GM12878 (cell line): ENCODE results near the gene PRSS33. TPM values are rescaled to one million over a fixed set of nuclear protein-coding genes. Genes with fewer than 3 reads are reported as not detected.

Experiments
- ATAC-seq: fragments of 200-7000 bp; cut with Tn5 transposase; 3 replicates; pipeline ENCODE4 v1.9.1; 2020; ENCODE audit warnings: mild to moderate bottlenecking, moderate library complexity
- BruUV-seq: library from RNA; stranded (reverse); fragments of 400-500 nt; replicated peaks from 2 replicates; lab custom pipeline; 2021; lab: Mats Ljungman, UMichigan
- CTCF ChIA-PET: fragments of 300-600 bp; sonication (Branson Sonifier 250); formaldehyde crosslinking; extraction: SDS; loops from one replicate; lab custom pipeline; 2021; ENCODE audit warnings: inconsistent platforms; lab: Yijun Ruan, JAX
- POLR2A ChIA-PET: fragments of 350-600 bp; formaldehyde crosslinking; extraction: SDS; loops from one replicate; lab custom pipeline; 2021; ENCODE audit warnings: inconsistent platforms; lab: Charles Lee
- RAD21 ChIA-PET: fragments of 300-600 bp; sonication (Branson Sonifier 250); formaldehyde crosslinking; loops from one replicate; lab custom pipeline; 2023; ENCODE audit warnings: antibody characterized with exemption; ENCODE audit not compliant: unreplicated experiment; lab: Charles Lee
- SMC1A ChIA-PET: fragments of 300-600 bp; sonication (Branson Sonifier 250); formaldehyde crosslinking; loops from one replicate; lab custom pipeline; 2023; ENCODE audit not compliant: unreplicated experiment, uncharacterized antibody; lab: Charles Lee
- DNase-seq: peaks from one replicate; pipeline ENCODE4 v3.0.0-alpha.2; 2011; ENCODE audit warnings: low read depth, low spot score
- FAIRE-seq: peaks from 3 replicates; lab custom pipeline; 2011; peaks lifted over from hg19 to GRCh38; lab: Jason Lieb, UNC
- H2AFZ ChIP-seq: 2 replicates; pipeline ENCODE4 v1.6.0; 2011; ENCODE audit warnings: low read depth, low read length, control low read depth; ENCODE audit not compliant: control insufficient read depth
- H3K27ac ChIP-seq: 2 replicates; pipeline ENCODE4 v1.5.1; 2011; ENCODE audit warnings: control low read depth; ENCODE audit not compliant: control insufficient read depth, insufficient read depth
- H3K27me3 ChIP-seq, 2 experiments: replicated peaks in 1 of 2; 2 replicates each; pipeline versions ENCODE4 v1.6.0 to v1.6.1; 2011; ENCODE audit warnings: low read length in 1 of 2; ENCODE audit not compliant: control insufficient read depth in 2 of 2, insufficient read depth in 2 of 2
- H3K36me3 ChIP-seq, 2 experiments: 2 replicates each; pipeline ENCODE4 v1.5.1; 2011; ENCODE audit warnings: low read length in 1 of 2; ENCODE audit not compliant: control insufficient read depth in 2 of 2, insufficient read depth in 2 of 2
- H3K4me1 ChIP-seq: 2 replicates; pipeline ENCODE4 v1.6.1; 2011; ENCODE audit warnings: mild to moderate bottlenecking, low read length, moderate library complexity, mixed read lengths; ENCODE audit not compliant: control insufficient read depth, insufficient read depth
- H3K4me2 ChIP-seq: 2 replicates; pipeline ENCODE4 v1.6.0; 2011; ENCODE audit warnings: control low read depth; ENCODE audit not compliant: control insufficient read depth, insufficient read depth
- H3K4me3 ChIP-seq: fragments of 200-600 bp; sonication (generic); 2 replicates; pipeline ENCODE4 v1.5.1; 2016
- H3K79me2 ChIP-seq: 2 replicates; pipeline ENCODE4 v1.6.0; 2011; ENCODE audit warnings: low read length; ENCODE audit not compliant: control insufficient read depth, insufficient read depth
- H3K9ac ChIP-seq: 2 replicates; pipeline ENCODE4 v1.8.0; 2011; ENCODE audit warnings: low read length, control low read depth, mixed read lengths; ENCODE audit not compliant: control insufficient read depth, insufficient read depth
- H3K9me3 ChIP-seq: replicated peaks from 3 replicates; pipeline ENCODE4 v1.5.1; 2011; ENCODE audit warnings: mild to moderate bottlenecking, low read length; ENCODE audit not compliant: control insufficient read depth, insufficient read depth
- H4K20me1 ChIP-seq: 2 replicates; pipeline ENCODE4 v1.6.0; 2011; ENCODE audit not compliant: control insufficient read depth, insufficient read depth
- BMI1 ChIP-seq: fragments of 450-650 bp; IDR thresholded peaks from 2 replicates; pipeline ENCODE4 v1.6.1; 2016; ENCODE audit warnings: mild to moderate bottlenecking, moderate library complexity, borderline replicate concordance
- CBFB ChIP-seq: IDR thresholded peaks from 2 replicates; pipeline ENCODE4 v1.6.1; 2016; ENCODE audit warnings: antibody characterized with exemption, low read depth
- EP300 ChIP-seq, 2 experiments: fragments of 150-350 bp in 1 of 2; IDR thresholded peaks; 2 replicates each; pipeline ENCODE4 v1.6.1; 2011 to 2012; ENCODE audit warnings: low read depth in 2 of 2, low read length in 2 of 2, borderline replicate concordance in 1 of 2, improper control_type of control experiment in 1 of 2, inconsistent platforms in 1 of 2; ENCODE audit not compliant: control insufficient read depth in 1 of 2
- MTA3 ChIP-seq: IDR thresholded peaks from 2 replicates; pipeline ENCODE4 v1.6.1; 2012; ENCODE audit warnings: low read length, inconsistent platforms, borderline replicate concordance
- PML ChIP-seq: IDR thresholded peaks from 2 replicates; pipeline ENCODE4 v1.6.1; 2012; ENCODE audit warnings: low read length, inconsistent platforms
- RBBP5 ChIP-seq: fragments of 200-600 bp; sonication (generic); conservative IDR thresholded peaks from 2 replicates; pipeline ENCODE4 v1.6.1; 2016
- TCF12 ChIP-seq: IDR thresholded peaks from 2 replicates; pipeline ENCODE4 v1.6.1; 2011; ENCODE audit warnings: low read depth, mild to moderate bottlenecking, low read length
- WGBS: methylation state at CpG from one replicate; pipeline ENCODE4 v1.1.6; 2016; ENCODE audit warnings: low lambda C conversion rate; ENCODE audit not compliant: insufficient replicate concordance, insufficient coverage; ENCODE audit errors: missing lambda C conversion rate; 5-methylcytosine and 5-hydroxymethylcytosine counted together
- in situ Hi-C: fragments of 300-500 bp; cut with MboI; formaldehyde crosslinking; loops from 9 replicates; pipeline ENCODE4 v1.14.3; 2018; ENCODE audit warnings: mixed read lengths
- intact Hi-C: fragments of 100-400 bp; cut with micrococcal nuclease; formaldehyde crosslinking; loops from one replicate; pipeline ENCODE4 v1.14.2; 2022; ENCODE audit not compliant: unreplicated experiment
- polyA plus RNA-seq, 11 experiments: library from polyadenylated mRNA; depleted of rRNA in 4 of 11; unstranded in 6 of 11; stranded (reverse) in 5 of 11; fragments of >200 nt; fragmentation: Nextera tagmentation in 4 of 11; fragmentation: Illumina TruSeq in 1 of 11; extraction: Ambion mirVana in 4 of 11; extraction: Trizol in 1 of 11; gene quantifications; 1 replicate in 1 of 11; 2 replicates in 10 of 11; pipeline versions ENCODE4 v1.2.1 to v1.2.3, GENCODE V29; 2011 to 2016; ENCODE audit warnings: inconsistent platforms in 2 of 11, missing spikeins in 2 of 11, low read depth in 1 of 11
- total RNA-seq, 4 experiments: library from RNA; depleted of rRNA in 3 of 4; stranded (reverse); fragments of >200 nt in 3 of 4; fragmentation: Illumina TruSeq in 1 of 4; extraction: Trizol in 1 of 4; gene quantifications; 2 replicates each; pipeline versions ENCODE4 v1.2.1 to v1.2.3, GENCODE V29; 2013 to 2021

PRSS33 gene
- total and polyA plus RNA-seq, 10 of the 15 experiments (the other 5 are each of a cell fraction or from before 2014, with no cell fraction given) = not detected

DNA sequence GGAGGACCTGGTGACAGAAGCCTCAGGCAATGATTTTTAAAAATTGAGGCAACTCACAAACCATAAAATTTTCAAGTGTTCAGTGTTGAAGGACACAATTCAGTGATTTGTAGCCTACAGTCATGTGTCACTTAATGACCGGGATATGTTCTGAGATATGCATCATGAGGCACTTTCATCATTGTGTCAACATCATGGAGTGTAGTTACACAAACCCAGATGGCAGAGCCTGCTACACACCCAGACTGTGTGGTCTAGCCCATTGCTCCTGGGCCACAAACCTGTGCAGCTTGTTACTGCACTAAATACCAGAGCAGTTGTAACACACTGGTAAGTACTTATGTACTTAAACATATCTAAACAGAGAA, 12.5 kb upstream of the PRSS33 start:
- Histone ChIP-seq H3K4me1 (no peaks in the 10 kb centered on the region), H3K27ac (no peak overlapping the region), H3K4me3 (no peak overlapping the region), H3K4me2 (no peak overlapping the region), H2AFZ (no peak overlapping the region)
- intact Hi-C loops = loop anchor here (10.0 kb wide), 1 partner anchor 55 kb away; the partner anchor contains the start of gene PRSS22
- RAD21 ChIA-PET = no interaction called here
- FAIRE-seq = no peak
- TF ChIP-seq PML (no peak), RBBP5 (no peak), EP300 (IDR thresholded peaks at IDR 0.05; ENCODE audit: borderline replicate concordance in 1 of 2, control insufficient read depth in 1 of 2, low read depth in 2 of 2, low read length in 2 of 2) (no peak), CBFB (no peak)
- TF ChIP-seq, all 136 proteins: peak for 0
- SMC1A ChIA-PET = no interaction called here
- WGBS = 100% methylated on average over 1 of the region's 1 CpG
- H3K79me2 ChIP-seq = no peaks in the 10 kb centered on the region
- no peaks in the 10 kb centered on the region for H3K36me3 ChIP-seq
- no peaks in the 10 kb centered on the region for H3K9me3 ChIP-seq
- no TSS peak for BruUV-seq
- ATAC-seq = no peak
- no peaks in the 10 kb centered on the region; a peak in 1 of 4 replicates for H3K27me3 ChIP-seq
- no peak for DNase-seq
- in situ Hi-C loops = no loop called here
- CTCF ChIA-PET = no interaction called here
- no peaks in the 10 kb centered on the region for H4K20me1 ChIP-seq
- POLR2A ChIA-PET = no interaction called here
- no peak overlapping the region for H3K9ac ChIP-seq

DNA sequence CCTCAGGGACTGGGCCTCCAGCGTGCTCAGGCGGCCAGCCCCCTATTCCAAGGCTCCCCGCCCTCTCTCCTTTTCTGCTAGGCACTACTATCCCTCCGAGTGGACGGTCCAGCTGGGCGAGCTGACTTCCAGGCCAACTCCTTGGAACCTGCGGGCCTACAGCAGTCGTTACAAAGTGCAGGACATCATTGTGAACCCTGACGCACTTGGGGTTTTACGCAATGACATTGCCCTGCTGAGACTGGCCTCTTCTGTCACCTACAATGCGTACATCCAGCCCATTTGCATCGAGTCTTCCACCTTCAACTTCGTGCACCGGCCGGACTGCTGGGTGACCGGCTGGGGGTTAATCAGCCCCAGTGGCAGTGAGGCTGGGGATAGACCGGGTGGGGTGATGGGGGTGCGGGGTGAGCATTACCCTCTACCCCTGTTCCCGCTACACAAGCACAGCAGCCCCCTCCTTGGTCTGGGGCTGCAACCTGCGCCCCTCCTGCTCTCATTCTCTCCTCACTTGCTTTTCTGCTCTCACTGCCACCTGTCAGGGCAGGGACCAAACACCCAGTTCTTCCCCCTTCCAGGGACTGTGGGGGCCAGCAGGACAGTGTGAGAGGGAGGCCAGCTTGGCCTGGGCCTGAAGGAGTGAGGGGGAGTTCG, 12.0 kb upstream of the PRSS33 start:
- SMC1A ChIA-PET = no interaction called here
- Histone ChIP-seq H3K9me3 (no peaks in the 10 kb centered on the region), H4K20me1 (no peaks in the 10 kb centered on the region), H3K9ac (no peak overlapping the region), H3K79me2 (no peaks in the 10 kb centered on the region), H3K36me3 (no peaks in the 10 kb centered on the region), H3K27ac (no peak overlapping the region)
- intact Hi-C loops (no loop called here), in situ Hi-C loops (no loop called here)
- CTCF ChIA-PET = no interaction called here
- POLR2A ChIA-PET = no interaction called here
- DNase-seq = no peak
- TF ChIP-seq TCF12 (no peak), MTA3 (no peak), BMI1 (no peak)
- TF ChIP-seq, all 136 proteins: peak for 0
- ATAC-seq (no peak), FAIRE-seq (no peak)
- Histone ChIP-seq H3K4me3 (no peak overlapping the region), H2AFZ (no peak overlapping the region), H3K4me1 (no peaks in the 10 kb centered on the region), H3K27me3 (peaks cover 0 to 2% of the 10 kb centered on the region in 2 experiments; a peak in 2 of 4 replicates), H3K4me2 (no peak overlapping the region)
- no TSS peak for BruUV-seq
- RAD21 ChIA-PET = no interaction called here
- WGBS = 46% methylated on average over 21 of the region's 21 CpGs
